DMS53 (cell line): Measurements from ENCODE around the gene ITGB7.
A peak's percentile ranks its signal among the peaks of the same experiment; 100 is the strongest.

Source experiments
- DNase-seq: peaks from one replicate; lab custom pipeline; 2025; lab: John Stamatoyannopoulos, UW

ITGB7 gene

GRCh38 chr12:53231671-53231920 is 24.5 kb upstream of the ITGB7 start:
- DNase-seq: no peak

DNA sequence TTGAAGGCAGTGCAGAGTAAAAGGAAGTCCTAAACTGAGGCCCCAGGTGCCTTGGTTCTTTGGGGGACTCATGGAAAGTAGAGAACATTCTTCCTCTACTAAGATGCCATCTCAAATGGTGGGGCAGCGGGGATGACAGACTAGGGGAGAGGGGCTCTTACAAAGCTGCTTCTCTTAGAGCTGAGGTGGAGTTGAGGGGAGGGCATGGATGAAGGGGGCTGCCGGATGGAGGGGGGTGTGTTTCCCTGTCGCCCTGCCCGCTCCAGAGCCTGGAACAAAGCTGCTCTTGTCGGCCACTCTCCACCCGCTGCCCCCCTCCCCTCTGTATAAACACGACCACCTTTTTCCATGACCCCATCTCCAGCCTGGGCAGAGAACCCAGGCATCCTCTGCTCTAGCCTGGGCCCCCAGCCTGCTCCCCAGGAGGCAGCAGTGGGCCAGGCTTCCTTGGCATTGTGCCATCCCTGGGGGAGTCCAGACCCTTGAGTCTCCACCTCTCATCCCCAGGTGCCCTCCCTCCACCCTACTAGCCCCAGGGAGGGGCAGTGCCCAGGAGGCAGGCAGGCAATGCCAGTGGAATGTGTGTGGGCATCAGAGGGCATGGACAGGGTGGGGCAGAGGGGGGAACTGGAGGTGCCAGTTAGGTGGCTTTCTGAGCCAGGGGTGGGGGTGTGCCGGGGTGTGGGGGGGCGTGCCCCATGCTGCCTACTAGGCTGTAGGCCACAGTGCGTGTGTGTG is 23.2 kb upstream of the ITGB7 start:
- no peak for DNase-seq

GRCh38 chr12:53229454-53229853 is 22.4 kb upstream of the ITGB7 start:
- no peak for DNase-seq

GRCh38 chr12:53227836-53228235 is 20.8 kb upstream of the ITGB7 start:
- DNase-seq: no peak

GRCh38 chr12:53227341-53227740 is 20.3 kb upstream of the ITGB7 start:
- no peak for DNase-seq

- DNase-seq: no peak
Observed at GRCh38 chr12:53226815-53227214, 19.8 kb upstream of the ITGB7 start.

DNA sequence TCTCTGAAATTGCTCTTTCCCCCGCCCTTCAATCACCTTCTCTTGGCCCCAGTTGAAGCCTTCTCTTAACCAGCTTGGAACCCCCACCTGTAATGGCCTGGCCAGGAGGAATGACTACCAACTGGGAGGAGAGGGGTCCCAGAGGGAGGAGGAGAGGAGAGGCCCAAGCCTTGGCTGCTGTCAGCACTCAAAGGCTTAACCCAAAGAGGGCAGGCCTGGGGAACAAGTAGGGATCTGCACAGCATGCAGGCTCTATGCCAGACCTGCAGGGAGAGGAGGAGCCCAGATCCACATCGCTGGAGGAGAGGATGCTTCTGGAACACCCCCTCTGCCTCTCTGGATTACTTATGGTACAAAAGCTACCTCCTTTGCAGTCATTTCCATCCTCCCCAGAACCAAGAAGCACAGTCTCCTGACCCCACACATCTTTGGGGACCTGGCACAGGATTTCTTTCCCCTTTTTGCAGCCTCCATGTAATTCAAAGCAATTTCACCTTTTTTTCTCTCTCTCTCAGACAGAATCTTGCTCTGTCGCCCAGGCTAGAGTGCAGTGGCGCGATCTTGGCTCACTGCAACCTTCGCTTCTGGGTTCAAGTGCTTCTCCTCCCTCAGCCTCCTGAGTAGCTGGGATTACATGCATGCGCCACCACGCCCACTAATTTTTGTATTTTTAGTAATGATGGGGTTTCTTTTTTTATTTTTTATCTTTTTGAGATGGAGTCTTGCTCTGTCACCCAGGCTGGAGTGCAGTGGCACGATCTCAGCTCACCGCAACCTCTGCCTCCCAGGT is 18.8 kb upstream of the ITGB7 start:
- no peak for DNase-seq

DNA sequence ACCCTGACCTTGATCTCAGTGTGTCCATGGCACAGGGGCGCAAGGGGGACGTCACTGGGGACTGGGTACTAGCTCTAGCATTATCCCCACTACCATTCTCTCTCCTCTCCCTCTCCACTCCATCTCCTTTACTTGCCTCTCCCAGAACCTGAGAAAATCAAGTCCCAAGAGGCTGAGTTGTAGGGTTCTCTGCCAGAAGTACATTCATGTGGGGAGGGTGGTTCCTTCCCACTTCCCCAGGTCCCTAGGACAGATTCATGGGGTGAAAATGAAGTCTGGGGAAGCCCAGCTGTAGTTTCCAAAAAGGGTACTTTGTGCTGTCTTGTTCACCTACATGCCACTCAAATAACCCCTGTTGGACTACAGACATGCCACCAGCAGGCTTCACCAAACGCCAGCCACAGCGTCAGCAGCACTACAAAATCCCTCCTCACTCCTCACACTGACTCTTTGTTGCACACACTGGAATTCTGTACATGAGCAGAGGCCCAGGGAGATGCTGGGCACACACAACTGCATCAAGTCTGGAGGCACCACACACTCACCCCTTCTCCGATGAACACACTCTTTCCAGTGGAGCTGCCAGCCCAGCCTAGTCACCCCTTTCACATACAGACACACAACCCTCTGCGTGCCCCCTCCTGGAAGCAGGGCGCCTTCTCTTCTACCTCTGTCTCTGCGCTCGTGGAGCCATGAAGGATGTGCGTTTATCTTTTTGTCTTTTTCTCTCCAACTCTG is 18.0 kb upstream of the ITGB7 start:
- DNase-seq: no peak

DNA sequence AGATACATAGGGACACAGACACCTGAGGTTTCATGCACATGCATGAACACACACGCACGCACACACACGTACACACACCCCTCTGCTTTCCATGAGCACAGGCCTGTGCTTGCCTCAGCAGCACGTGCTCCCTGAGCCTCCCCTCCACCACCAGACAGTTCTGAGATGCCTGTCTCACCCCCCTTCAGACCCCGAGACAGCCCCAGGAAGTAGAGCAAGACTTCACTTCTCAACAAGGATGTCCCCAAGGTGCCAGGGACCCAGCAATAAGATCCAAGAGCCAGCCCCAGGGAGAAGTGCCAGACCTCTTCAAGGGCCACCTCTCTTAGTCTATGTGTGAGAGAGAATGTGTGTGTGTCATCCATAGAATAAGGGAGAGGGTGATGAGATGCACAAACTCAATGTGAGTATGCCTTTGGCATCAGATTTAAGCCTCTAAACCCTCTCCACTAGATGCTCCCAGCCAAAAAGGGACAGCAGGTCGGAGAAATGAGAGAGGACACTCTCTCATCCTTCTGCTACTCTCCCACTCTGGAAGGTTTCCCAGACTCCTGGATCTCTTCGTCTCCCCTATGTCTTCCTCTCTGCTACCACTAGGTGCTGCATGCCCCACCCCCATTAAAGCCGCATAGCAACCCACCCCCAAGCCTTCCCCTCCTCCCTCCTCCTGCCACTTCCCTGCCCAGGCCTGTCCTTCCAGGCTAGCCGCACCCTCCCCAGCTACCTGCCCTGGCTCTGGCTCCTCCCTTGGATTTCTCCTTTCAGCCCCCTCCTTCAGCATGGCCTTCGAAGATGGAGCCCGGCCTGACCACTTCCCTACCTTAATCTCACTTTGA is 17.2 kb upstream of the ITGB7 start:
- peak; percentile 22 for DNase-seq

DNA sequence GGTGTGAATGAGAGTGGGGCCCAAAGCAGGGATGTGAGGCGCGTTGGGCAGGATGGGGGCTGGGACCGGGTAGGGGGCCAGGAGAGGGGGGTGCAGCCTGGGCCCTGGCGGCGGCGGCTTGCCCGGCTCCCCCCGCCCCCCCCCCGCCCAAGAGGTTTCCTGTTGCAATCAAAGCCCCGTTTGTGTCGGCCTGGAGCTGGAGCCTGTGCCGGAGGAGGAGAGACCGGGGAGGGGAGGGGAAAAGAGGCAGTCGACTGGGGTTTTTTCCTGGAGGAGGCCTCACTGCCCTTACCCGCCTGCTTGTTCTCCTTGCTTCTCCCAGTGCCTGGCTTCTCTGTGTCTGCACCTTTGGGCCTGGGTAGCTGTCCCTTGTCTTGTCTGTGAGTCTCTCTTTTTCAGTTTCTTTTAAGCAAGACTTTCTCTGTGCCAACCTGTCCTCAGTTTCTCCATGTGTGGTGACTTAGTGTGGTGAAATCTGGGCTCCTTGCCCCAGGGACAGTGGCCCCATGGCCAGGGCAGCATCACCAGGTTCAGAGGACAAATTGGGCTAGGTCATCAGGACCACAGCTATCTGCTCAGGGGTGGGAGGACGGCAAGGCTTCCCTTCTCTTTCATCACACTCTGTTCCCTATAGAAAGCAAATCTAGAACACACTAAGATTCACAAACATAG is 16.5 kb upstream of the ITGB7 start:
- DNase-seq: no peak

GRCh38 chr12:53222806-53223261 is 15.8 kb upstream of the ITGB7 start:
- DNase-seq: no peak

- DNase-seq: no peak
Observed at GRCh38 chr12:53222170-53222721, 15.2 kb upstream of the ITGB7 start.

GRCh38 chr12:53221203-53222080 is 14.4 kb upstream of the ITGB7 start:
- DNase-seq: peak; percentile 82

- peak; percentile 96 for DNase-seq
Observed at GRCh38 chr12:53220694-53221202, 13.7 kb upstream of the ITGB7 start.

DNA sequence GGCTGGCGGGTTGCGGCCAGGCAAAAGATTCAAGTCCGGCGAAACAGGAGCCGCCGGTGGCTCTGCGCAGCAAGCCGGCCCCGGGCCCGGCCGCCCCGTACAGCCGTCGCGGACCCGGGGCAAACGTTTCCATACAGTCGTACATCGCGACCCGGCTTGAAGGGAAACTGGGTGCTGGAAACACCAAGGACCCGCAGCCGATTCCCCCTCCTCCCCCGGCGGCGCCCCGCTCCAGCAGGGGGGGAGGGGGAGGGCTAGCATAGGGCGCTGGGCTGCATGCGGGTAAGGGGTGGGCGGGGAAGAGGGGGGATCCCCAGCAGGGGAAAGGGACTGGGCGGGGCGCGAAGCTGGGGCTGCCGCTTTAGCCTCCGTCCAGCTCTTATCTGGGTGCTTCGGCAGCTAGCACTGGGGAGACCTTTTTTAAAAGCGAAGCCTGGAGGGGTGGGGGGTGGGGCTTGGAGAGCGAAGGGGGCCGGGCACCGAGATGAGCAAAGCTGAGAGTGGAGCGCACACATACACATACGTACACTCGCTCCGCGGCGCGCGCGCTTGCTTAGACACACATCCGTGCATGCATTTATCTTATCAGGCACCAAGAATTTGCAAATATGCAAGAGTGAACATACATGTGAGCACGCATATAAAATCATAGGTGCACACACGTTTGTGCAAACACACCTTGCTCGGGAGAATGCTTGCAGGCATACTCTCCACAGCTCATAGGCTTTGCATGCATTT is 13.1 kb upstream of the ITGB7 start:
- DNase-seq: peak; percentile 88

- peak; percentile 45 for DNase-seq
Observed at GRCh38 chr12:53219292-53219955, 12.4 kb upstream of the ITGB7 start.

DNA sequence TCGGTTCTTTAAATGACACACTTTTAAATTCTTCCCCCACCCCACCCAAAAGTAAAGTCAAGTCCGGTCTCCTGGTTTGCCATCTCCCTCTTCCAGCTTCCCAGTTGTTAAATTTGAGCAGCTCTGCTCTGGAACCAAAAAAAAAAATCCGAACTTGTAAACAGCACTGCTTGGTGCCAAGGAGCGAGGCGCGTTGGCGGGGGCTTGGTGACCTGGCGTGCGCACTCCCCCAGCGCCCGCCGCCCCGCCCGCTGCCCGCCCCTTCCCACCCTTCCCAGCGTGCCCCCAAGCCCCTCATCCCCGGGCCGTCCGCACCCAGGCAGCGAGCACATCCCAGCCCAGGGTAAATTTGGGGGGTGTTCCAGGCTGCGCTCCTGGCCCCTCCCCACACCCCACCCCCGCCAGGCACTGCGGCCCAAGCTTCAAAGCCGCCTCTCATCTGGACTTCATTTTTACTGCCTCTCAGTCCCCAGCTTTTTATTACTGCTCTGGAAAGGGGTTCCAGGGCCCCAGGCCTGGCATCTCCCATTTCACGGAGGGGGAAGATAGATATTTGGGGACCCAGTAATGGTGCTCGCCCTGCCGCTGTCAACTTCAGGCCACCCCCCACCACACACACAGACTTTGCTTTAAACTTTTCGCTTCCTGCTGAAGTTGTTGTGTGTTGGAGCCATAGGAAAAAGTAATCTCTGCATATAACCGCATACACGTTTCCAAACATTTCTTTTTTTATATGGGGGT is 11.7 kb upstream of the ITGB7 start:
- no peak for DNase-seq

GRCh38 chr12:53217931-53218307 is 10.9 kb upstream of the ITGB7 start:
- DNase-seq: no peak
